Measurements from ENCODE around the gene CYP2W1.
"Not testable (repeated sequence)": the region's sequence is repeated elsewhere in the genome, so short reads cannot be mapped to it uniquely, and the experiment has no call there.

CYP2W1 gene

GRCh38 chr7:958221-959200 lies 24.5 kb upstream of the CYP2W1 start:
- Mint-ChIP-seq H3K27me3 (peaks cover 6% of the 10 kb centered on the region), H3K4me1 (peaks cover 5% of the 10 kb centered on the region), H3K4me3 (no peak overlapping the region), H3K36me3 (ENCODE audit: low read depth) (no peaks in the 10 kb centered on the region), H3K9me3 (no peaks in the 10 kb centered on the region), H3K27ac (no peak overlapping the region)
- no peak for ATAC-seq
- DNase-seq, result no peak

- no peak overlapping the region for H3K27ac Mint-ChIP-seq
- no peak overlapping the region for H3K4me3 Mint-ChIP-seq
- H3K27me3 Mint-ChIP-seq, result peaks cover 6% of the 10 kb centered on the region
- no peak for DNase-seq
- ATAC-seq, result no peak
- H3K36me3 Mint-ChIP-seq (ENCODE audit: low read depth), result no peaks in the 10 kb centered on the region
- H3K9me3 Mint-ChIP-seq, result no peaks in the 10 kb centered on the region
- H3K4me1 Mint-ChIP-seq, result peaks cover 10% of the 10 kb centered on the region
Measured at GRCh38 chr7:959271-959670, 23.7 kb upstream of the CYP2W1 start.

- H3K4me1 Mint-ChIP-seq, result peaks cover 11% of the 10 kb centered on the region
- not testable (repeated sequence) for ATAC-seq; H3K27me3 Mint-ChIP-seq; H3K27ac Mint-ChIP-seq; H3K9me3 Mint-ChIP-seq; H3K36me3 Mint-ChIP-seq (ENCODE audit: low read depth); H3K4me3 Mint-ChIP-seq; DNase-seq
Measured at GRCh38 chr7:959740-960139, 23.2 kb upstream of the CYP2W1 start.

GRCh38 chr7:960269-960871 lies 22.6 kb upstream of the CYP2W1 start:
- no peaks in the 10 kb centered on the region for H3K36me3 Mint-ChIP-seq (ENCODE audit: low read depth)
- H3K27ac Mint-ChIP-seq, result no peak overlapping the region
- DNase-seq, result no peak
- H3K9me3 Mint-ChIP-seq, result no peaks in the 10 kb centered on the region
- H3K27me3 Mint-ChIP-seq, result peaks cover 4% of the 10 kb centered on the region
- peak; percentile 38 for ATAC-seq
- H3K4me3 Mint-ChIP-seq, result no peak overlapping the region
- H3K4me1 Mint-ChIP-seq, result peaks cover 12% of the 10 kb centered on the region

- H3K27me3 Mint-ChIP-seq; ATAC-seq; H3K9me3 Mint-ChIP-seq; H3K27ac Mint-ChIP-seq; DNase-seq; H3K4me3 Mint-ChIP-seq; H3K36me3 Mint-ChIP-seq (ENCODE audit: low read depth): not testable (repeated sequence)
- H3K4me1 Mint-ChIP-seq, result peaks cover 12% of the 10 kb centered on the region
Measured at GRCh38 chr7:960972-961371, 22.0 kb upstream of the CYP2W1 start.

GRCh38 chr7:961546-962400 lies 21.2 kb upstream of the CYP2W1 start:
- ATAC-seq, result no peak
- Mint-ChIP-seq H3K4me1 (peaks cover 16% of the 10 kb centered on the region), H3K27ac (no peak overlapping the region)

GRCh38 chr7:962401-963081 lies 20.4 kb upstream of the CYP2W1 start:
- no peak overlapping the region for H3K27ac Mint-ChIP-seq
- peaks cover 5% of the 10 kb centered on the region for H3K36me3 Mint-ChIP-seq (ENCODE audit: low read depth)
- H3K4me3 Mint-ChIP-seq, result no peak overlapping the region
- peaks cover 16% of the 10 kb centered on the region for H3K4me1 Mint-ChIP-seq
- no peaks in the 10 kb centered on the region for H3K9me3 Mint-ChIP-seq
- ATAC-seq, result no peak
- H3K27me3 Mint-ChIP-seq, result no peaks in the 10 kb centered on the region
- no peak for DNase-seq

More at GRCh38 chr7:961546-962400, 21.2 kb upstream of the CYP2W1 start:
- DNase-seq, result no peak
- Mint-ChIP-seq H3K4me3 (no peak overlapping the region), H3K9me3 (no peaks in the 10 kb centered on the region), H3K27me3 (no peaks in the 10 kb centered on the region), H3K36me3 (ENCODE audit: low read depth) (no peaks in the 10 kb centered on the region)

GRCh38 chr7:963236-964078 lies 19.5 kb upstream of the CYP2W1 start:
- Mint-ChIP-seq H3K9me3 (no peaks in the 10 kb centered on the region), H3K4me1 (peaks cover 16% of the 10 kb centered on the region), H3K4me3 (no peak overlapping the region), H3K27ac (no peak overlapping the region), H3K27me3 (no peaks in the 10 kb centered on the region), H3K36me3 (ENCODE audit: low read depth) (peaks cover 12% of the 10 kb centered on the region)
- DNase-seq (no peak), ATAC-seq (peak; percentile 10)

GRCh38 chr7:964401-965231 lies 18.4 kb upstream of the CYP2W1 start:
- peaks cover 16% of the 10 kb centered on the region for H3K4me1 Mint-ChIP-seq
- peaks cover 18% of the 10 kb centered on the region for H3K36me3 Mint-ChIP-seq (ENCODE audit: low read depth)
- ATAC-seq (no peak), DNase-seq (no peak)
- no peaks in the 10 kb centered on the region for H3K27me3 Mint-ChIP-seq
- no peak overlapping the region for H3K27ac Mint-ChIP-seq
- H3K4me3 Mint-ChIP-seq, result no peak overlapping the region
- H3K9me3 Mint-ChIP-seq, result no peaks in the 10 kb centered on the region

GRCh38 chr7:966291-967069 lies 16.5 kb upstream of the CYP2W1 start:
- ATAC-seq (no peak), DNase-seq (no peak)
- H3K9me3 Mint-ChIP-seq, result no peaks in the 10 kb centered on the region
- H3K4me3 Mint-ChIP-seq, result no peak overlapping the region
- H3K4me1 Mint-ChIP-seq, result peaks cover 21% of the 10 kb centered on the region
- peaks cover 28% of the 10 kb centered on the region for H3K36me3 Mint-ChIP-seq (ENCODE audit: low read depth)
- H3K27ac Mint-ChIP-seq, result peak overlapping the region; percentile 45
- H3K27me3 Mint-ChIP-seq, result no peaks in the 10 kb centered on the region

- Mint-ChIP-seq H3K36me3 (ENCODE audit: low read depth) (peaks cover 35% of the 10 kb centered on the region), H3K4me1 (peaks cover 29% of the 10 kb centered on the region), H3K27me3 (no peaks in the 10 kb centered on the region), H3K27ac (no peak overlapping the region), H3K4me3 (no peak overlapping the region), H3K9me3 (no peaks in the 10 kb centered on the region)
- no peak for ATAC-seq
- no peak for DNase-seq
Measured at GRCh38 chr7:967361-968082, 15.5 kb upstream of the CYP2W1 start.

All from activated naive CD8-positive, alpha-beta T cell treated with anti-CD3 and anti-CD28 coated beads, Interleukin-2, amount 50 U/mL, for 24 hours (primary cell).